GM20431 (cell line): ENCODE results near the gene ZNF232.
"Not testable (repeated sequence)": the region's sequence is repeated elsewhere in the genome, so short reads cannot be mapped to it uniquely, and the experiment has no call there.

ENCODE experiments used
- in situ Hi-C: fragments of 300-500 bp; cut with MseI, MboI; formaldehyde crosslinking; loops from one replicate; pipeline ENCODE4 v1.15.0; 2020; ENCODE audit warnings: low sequenced_read_pairs; ENCODE audit not compliant: unreplicated experiment

The ZNF232 gene

DNA sequence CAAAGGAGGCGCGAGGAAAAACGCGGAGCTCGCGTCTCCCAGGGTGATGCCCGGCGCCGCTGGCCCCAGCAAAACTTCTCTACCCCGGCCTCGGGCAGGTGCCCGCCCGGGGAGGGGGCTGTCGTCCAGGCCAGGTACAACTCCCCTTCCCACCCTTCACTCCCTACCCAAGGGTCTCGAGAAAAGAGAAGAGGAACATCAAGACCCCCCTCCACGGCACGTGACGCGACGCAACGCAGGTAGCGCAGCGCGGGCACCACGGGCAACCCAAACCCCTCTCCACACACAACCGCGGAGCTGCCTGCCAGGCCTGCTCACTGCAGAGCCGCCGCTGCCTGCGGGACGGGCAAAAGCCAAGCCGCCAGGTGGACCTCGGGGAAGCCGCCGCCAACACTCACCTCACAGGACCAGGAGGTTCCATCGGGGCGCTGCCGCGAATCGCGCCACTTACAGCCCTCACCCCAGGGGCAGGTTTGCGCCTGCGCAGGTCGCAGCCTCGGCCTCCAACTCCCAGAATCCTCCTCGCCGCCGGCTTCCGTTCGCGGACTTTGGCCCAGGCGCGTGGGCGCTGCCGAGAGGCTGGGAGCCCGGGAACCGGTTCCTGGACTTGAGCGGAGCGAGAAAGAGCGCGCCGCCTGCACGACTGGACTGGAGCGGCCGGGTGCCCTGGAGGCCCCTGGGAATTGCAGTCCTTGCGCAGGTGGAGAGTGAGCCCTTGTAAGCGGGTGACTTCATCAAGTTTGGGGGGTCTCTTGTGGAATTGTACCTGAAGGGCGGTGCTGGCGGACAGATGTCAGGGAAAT lies at the start of gene ZNF232:
TSS of gene ZNF232 (minus strand) at position 477 of the 803 bp plus-strand sequence. CDS start at position 421, 56 bp downstream.
- in situ Hi-C loops, result no loop called here

DNA sequence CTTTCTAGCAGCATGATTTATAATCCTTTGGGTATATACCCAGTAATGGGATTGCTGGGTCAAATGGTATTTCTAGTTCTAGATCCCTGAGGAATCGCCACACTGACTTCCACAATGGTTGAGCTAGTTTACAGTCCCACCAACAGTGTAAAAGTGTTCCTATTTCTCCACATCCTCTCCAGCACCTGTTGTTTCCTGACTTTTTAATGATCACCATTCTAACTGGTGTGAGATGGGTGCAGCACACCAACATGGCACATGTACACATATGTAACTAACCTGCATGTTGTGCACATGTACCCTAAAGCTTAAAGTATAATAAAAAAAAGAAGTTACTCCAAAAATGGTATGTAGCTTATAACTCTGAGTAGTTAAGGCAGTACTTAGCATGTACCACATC lies 49.0 kb upstream of the ZNF232 start:
- in situ Hi-C loops, result not testable (repeated sequence)

DNA sequence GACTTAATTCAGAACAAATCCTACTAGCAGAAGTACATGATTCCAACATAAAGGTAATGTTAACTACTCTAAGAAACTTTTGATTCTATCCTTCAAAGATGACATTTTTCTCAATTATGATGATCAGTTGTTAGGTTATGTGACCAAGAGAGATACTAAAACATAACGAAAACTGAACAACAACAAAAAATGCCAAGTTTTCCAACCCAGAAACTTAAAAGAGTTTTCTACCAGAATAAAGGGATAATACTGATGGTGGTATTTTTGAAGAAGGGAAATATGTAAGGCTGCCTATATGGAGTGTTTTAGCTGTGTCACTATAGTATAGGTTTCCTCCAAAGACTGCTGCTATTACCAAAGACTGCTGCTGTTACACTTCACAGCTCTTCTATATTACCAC lies 34.4 kb upstream of the ZNF232 start:
- in situ Hi-C loops, result not testable (repeated sequence)

DNA sequence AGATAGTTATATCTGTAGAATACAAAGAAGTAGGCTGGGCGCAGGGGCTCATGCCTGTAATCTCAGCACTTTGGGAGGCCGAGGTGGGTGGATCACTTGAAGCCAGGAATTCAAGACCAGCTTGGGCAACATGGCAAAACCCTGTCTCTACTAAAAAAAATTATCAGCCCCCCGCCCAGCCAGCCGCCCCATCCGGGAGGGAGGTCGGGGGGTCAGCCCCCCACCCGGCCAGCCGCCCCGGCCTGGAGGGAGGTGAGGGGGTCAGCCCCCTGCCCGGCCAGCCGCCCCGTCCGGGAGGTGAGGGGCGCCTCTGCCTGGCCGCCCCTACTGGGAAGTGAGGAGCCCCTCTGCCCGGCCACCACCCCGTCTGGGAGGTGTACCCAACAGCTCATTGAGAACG lies 31.2 kb upstream of the ZNF232 start:
- in situ Hi-C loops, result not testable (repeated sequence)

DNA sequence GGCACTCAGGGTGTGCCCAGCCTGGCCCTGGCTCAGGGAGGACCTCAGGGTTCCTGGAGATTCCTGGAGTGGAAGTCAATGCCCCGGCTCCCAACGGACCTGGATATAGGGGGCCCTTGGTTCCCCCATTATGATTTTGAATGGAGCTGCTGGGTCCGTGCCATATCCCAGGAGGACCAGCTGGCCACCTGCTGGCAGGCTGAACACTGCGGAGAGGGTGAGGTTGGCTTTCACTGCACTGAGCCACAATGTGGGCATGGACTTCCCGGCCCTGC lies 27.7 kb upstream of the ZNF232 start:
- in situ Hi-C loops, result no loop called here

DNA sequence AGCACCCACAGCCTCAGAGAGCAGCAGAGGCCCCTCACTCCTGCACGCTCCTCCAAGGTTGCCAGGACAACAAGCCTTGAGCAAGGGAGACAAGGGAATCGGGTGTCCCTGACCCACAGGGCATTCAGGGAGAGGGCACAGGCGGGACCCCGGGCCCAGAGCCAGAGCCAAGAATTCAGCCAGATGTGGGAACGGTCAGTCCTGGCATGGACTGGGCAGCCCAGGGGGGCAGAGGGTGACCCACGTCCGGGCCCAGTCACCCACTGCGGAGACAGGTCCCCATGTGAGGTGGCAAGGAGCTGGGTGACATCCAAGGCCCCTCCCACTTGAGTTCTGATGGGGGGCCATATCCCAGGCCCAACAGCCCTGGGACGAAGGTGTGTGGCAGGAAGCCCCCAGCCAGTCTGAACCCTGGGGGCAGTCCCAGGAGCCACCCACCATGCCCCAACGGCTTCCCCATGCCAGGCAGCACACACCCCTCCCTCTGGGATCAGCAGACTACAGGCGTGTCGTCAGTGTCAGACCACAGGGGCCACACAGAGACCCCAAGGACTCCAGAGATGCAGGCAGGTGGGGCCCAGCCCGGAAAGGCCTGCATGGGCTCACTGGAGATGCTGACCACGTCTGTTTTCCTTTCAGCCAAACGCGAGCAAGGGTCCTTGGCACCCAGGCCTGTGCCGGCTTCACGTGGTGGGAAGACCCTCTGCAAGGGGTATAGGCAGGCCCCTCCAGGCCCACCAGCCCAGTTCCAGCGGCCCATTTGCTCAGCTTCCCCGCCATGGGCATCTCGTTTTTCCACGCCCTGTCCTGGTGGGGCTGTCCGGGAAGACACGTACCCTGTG lies 27.2 kb upstream of the ZNF232 start:
- in situ Hi-C loops, result no loop called here

DNA sequence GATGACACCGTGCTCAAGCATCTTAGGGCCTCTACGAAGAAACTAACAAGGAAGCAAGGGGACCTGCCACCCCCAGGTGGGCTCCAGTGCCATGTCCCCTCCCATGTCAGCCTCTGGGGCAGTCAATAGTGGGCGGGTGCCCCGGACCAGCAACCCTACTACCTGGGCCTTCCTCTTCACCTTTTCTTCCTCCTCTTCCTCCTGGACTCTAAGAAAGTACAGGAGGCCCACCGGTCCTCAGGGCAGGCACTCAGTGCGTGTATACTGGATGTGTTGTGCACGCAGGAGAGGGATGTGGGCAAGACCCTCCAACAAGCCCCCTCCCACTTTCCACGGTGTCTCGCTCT lies 26.5 kb upstream of the ZNF232 start:
- in situ Hi-C loops, result not testable (repeated sequence)

DNA sequence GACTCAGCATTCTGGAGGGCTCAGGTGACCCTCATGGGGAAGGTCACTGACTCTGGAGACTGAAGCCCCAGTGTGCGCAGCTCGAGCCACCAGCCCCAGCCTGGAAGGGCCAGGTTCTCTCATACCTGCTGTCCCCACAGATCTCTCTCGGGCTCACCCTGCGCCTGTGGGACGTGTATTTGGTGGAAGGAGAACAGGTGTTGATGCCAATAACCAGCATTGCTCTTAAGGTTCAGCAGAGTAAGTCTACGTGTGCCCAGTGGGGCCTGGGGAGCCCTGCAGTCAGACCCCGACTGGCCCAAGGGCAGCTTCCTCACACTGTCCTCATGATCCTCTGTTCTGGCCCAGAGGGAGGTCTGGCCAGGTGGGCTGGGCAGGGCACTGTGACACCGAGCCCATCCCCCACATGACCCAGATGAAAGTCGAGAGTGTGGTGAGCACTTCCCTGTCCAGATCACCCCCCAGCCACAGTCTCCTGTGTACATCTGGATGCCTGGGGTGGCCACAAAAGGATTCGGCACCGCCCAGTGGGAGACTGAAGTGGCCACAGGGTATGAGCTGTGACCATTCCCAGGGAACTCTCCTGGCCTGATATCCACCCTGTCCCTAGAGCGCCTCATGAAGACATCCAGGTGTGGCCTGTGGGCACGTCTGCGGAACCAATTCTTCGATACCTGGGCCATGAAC lies 26.0 kb upstream of the ZNF232 start:
- in situ Hi-C loops, result not testable (repeated sequence)

DNA sequence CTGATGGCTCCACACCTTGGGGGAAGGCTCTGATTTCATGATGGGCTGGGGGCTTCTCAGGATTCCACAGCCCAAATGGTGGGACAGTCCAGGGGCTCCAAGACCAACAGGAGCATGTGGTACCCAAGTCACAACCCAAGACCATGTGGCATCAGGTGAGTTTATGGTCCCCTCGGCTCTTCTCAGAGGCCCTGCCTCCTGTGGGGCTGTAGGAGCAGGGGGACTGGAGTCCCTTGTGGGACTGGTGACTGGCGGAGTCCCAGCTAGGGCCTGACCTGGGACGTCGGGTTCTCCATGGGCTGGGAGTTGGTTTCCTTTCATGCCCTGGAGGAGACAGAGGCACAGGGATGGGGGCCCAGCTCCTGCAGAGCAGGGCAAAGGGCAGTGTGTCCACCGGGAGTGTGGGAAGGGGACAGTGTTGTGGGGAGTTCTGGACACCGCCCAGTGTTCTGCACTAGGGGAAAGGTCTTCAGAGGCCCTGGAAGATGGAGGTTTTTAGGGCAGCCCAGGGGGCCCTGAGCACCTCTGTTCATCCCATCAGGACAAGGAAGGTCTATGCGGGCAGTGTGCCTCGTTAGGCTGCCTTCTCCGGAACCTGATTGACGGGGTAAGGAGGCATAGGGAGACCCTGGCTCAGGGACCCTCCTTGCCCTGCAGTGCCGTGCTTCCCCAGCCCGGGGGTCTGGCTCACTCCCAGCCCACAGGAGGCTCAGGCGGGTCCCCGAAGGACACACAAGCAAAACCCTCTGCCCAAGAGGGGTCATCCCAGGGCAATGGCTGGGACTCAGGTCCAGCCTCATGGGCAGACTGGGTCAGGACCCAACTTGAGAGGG lies 25.1 kb upstream of the ZNF232 start:
- in situ Hi-C loops, result not testable (repeated sequence)

DNA sequence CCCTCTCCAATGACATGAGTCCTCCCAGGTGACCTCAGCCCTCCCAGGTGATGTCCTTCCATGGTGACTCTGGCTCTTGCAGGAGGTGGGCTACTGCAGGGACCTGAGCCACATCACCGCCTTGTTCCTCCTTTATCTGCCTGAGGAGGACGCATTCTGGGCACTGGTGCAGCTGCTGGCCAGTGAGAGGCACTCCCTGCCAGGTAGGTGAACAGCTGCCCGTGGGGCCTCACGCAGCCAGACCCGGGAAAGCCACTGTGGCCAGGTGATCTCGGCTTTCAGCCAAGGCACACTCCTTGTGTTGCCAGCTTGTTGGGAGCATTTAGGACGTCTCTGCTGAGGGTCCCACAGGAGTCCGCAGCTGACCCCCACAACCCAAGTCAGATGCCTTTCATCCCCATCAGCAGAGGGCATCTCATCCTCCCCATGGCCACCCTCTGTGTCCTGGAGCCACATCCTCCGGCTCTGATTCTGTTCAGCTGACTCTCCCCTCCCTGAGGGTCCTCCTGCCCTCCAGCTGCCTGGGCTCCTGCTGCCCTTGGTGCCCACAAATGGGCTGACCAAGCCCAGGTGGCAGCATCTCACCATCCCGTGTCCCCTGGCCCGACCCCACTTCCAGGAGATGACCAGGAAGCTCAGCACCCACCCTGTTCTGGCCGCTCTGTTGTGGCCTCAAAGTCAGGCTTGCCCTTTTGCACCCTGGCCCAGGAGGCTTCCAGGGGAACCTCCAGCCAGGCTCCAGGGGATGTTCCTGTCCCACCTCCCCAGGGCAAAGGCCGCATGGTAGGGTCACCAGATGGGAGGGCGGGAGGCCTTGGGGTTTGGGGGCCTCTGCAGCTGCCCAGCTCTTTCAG lies 24.3 kb upstream of the ZNF232 start:
- in situ Hi-C loops, result no loop called here

DNA sequence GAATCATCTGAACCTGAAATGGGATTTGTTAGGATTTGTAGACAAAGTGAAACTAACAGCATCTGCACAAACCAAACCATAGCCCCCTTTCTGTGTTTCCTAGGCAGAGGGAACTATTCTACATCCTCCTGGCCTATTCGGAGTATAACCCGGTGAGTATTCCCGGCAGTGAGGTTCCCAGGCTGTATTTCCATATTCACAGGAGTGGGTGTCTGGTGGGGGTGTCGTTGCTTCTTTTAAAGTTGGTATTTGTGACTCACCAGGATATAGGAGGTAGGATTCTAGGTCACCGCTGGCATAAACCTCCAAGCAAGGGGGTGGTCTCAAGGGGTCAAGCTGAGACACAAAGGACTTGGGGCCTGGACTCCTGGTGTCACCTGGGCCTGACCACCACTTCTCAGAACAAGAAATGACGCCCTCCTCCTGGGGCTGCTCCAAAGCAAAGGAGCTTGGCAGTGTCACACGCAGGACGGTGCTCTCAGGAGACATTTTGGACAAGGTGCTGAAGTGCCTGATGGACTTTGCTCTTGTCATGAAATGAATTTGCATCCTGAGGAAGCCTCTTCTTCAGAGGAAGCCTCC lies 23.5 kb upstream of the ZNF232 start:
- in situ Hi-C loops, result not testable (repeated sequence)

DNA sequence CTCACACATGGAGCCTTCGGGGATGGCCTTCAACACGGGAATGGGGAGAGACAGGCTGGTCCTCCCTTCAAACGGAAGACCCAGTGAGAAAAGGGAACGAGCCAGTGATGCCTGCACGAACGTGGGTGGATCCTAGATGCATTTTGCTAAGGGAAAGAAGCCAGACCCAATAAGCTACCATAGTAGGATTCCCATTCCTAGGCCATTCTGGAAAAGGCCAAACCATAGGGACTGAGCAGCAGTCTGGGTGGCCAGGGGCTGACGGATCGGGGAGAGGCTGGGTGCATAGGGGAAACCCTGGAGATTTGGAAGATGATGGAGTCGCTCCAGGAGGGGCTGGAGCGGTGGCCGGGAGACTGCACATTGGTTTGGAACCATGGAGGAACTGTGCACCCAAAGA lies 22.9 kb upstream of the ZNF232 start:
- in situ Hi-C loops, result not testable (repeated sequence)

DNA sequence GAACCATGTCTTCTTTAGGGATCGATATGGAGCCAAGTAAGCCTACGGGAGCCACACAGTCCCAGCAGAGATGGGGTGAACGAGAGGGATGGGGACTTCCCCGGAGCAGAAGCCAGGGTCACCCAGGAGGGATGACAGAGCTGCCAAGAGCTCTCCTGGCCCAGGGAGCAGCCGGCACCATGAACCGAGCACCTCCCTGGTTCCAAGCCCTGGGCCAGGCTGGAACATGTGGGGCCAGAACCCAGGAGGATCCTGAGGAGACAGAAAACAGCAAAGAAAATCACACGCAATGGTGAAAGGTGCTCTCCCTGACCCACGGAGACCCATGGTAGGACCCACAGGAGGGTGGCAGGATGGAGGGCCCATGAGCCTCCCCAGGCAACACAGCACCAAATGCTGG lies 22.3 kb upstream of the ZNF232 start:
- in situ Hi-C loops, result not testable (repeated sequence)

DNA sequence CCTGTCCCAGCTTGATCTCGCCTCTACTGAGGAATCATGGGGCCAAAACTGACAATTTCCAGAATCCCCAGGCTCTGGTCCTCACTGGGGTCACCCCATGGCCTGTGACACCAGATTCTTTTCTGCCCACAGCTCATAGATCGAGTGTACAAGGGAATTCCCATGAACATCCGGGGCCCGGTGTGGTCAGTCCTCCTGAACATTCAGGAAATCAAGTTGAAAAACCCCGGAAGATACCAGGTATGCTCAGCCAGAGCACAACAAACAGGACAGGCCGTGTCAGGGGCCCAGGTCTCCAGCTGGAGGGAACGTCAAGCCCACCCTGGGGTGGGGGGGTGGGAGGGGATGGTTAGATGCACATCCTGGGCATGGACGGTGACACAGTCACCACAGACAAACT lies 21.6 kb upstream of the ZNF232 start:
- in situ Hi-C loops, result no loop called here

DNA sequence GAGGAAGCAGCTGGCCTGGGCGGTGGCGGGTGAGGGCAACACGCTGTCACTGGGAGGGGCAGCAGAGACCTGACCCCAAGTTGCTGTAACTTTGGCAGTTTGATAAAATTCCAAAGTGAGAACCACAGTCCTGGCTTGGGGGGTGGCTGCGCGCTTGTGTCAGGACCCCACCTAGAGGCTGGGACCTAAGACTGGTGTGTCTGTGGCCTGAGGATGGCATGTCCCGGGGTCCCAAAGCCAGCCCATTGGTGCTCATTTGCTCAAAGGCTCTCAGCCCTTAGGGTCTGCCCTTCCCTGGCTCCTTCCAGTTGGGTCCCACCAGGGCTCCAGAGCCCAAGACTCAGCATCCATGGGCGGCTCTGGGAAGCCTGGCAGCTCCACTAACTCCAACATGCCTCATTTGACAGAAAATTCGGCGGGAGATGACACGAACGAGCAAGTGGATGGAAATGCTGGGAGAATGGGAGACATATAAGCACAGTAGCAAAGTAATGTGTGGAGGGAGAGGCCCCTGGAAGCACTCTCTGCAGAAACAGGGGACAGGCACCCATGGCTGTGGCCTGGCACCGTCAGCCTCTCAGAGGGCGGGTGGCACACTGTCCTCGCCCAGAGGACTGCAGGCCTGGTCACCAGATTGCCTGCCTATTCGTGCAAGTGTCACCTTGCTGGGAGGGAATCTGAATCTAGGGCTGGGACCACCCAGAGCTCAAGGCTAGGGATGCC lies 21.0 kb upstream of the ZNF232 start:
- in situ Hi-C loops, result not testable (repeated sequence)

DNA sequence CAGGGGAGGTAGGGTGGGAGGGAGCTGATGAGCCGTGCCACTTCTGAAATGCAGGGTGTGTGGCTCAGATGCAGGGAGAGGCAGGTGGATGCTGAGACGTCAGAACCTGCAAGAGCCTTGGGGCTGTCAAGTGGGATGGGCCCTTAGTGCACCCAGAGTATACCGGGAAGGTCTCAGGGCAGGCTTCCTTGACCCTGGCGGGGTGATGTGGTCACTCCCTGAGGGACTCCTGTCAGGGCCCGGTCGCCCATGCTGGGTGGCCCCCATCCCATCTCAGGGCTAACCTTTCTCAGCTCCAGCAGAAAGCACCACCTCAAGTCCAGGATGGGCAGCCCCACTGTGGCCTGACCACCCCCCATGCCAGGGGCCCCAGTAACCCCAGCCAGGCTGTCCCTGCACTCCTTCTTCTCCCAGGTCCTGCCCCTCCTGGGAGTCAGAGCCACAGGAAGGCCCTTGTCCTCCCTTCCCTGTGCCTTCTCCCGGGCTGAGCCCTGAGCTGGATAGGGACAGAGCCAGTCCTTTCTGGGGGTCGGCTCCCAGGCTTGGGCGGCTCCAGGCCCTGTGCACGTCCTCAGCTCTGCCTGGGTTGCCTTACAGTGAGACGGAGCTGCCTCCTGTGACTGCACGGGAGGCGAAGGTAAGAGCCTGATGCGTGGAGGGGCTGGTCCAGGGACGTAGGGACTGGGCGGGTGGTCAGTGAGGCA lies 20.3 kb upstream of the ZNF232 start:
- in situ Hi-C loops, result not testable (repeated sequence)

DNA sequence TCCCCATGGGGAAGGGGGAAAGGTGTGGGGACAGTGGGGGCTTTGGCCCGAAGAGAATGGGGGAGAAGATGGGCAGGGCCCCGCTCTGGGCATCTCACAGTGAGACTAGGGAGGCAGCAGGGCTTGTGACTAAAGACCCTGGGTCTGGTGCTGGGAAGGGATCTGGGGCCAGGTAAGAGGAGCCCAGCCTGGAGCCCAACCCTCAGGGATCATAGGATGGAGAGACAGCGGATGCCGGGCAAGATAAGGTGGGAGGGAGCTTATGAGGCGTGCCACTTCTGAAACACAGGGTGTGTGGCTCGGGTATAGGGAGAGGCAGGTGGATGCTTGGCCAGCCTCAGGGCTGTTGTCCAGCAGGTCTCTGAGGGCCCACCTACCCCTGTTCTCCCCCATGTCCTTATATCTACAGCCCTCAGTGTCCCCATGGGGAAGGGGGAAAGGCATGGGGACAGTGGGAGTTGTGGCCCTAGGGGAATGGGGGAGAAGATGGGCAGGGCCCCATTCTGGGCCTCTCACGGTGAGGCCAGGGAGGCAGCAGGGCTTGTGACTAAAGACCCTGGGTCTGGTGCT lies 19.6 kb upstream of the ZNF232 start:
- in situ Hi-C loops, result no loop called here
